ENCODE results near the gene TST.

Gene TST

GRCh38 chr22:36976606-36977005, 42.6 kb downstream of the TST start:
- Mint-ChIP-seq H3K4me3 (no peak overlapping the region), H3K4me1 (ENCODE audit: low read depth) (peaks cover 12% of the 10 kb centered on the region), H3K27ac (no peak overlapping the region), H3K36me3 (ENCODE audit: low read depth) (no peaks in the 10 kb centered on the region), H3K9me3 (no peaks in the 10 kb centered on the region), H3K27me3 (no peaks in the 10 kb centered on the region)

- no peak overlapping the region for H3K4me3 Mint-ChIP-seq
- no peaks in the 10 kb centered on the region for H3K9me3 Mint-ChIP-seq
- H3K27me3 Mint-ChIP-seq: peaks cover 3% of the 10 kb centered on the region
- no peaks in the 10 kb centered on the region for H3K4me1 Mint-ChIP-seq (ENCODE audit: low read depth)
- no peaks in the 10 kb centered on the region for H3K36me3 Mint-ChIP-seq (ENCODE audit: low read depth)
- H3K27ac Mint-ChIP-seq: no peak overlapping the region
These were observed 47.7 kb downstream of the TST start for GRCh38 chr22:36971341-36972125.

- Mint-ChIP-seq H3K9me3 (no peaks in the 10 kb centered on the region), H3K27me3 (peaks cover 3% of the 10 kb centered on the region), H3K27ac (no peak overlapping the region), H3K36me3 (ENCODE audit: low read depth) (no peaks in the 10 kb centered on the region), H3K4me1 (ENCODE audit: low read depth) (no peaks in the 10 kb centered on the region), H3K4me3 (no peak overlapping the region)
These were observed 50.8 kb downstream of the TST start for GRCh38 chr22:36968249-36968964.

GRCh38 chr22:36966851-36967540, 52.3 kb downstream of the TST start:
- H3K36me3 Mint-ChIP-seq (ENCODE audit: low read depth): no peaks in the 10 kb centered on the region
- no peaks in the 10 kb centered on the region for H3K4me1 Mint-ChIP-seq (ENCODE audit: low read depth)
- H3K9me3 Mint-ChIP-seq: no peaks in the 10 kb centered on the region
- H3K27ac Mint-ChIP-seq: no peak overlapping the region
- H3K27me3 Mint-ChIP-seq: peaks cover 3% of the 10 kb centered on the region
- H3K4me3 Mint-ChIP-seq: no peak overlapping the region

GRCh38 chr22:36965696-36966095, 53.6 kb downstream of the TST start:
- Mint-ChIP-seq H3K36me3 (ENCODE audit: low read depth) (no peaks in the 10 kb centered on the region), H3K9me3 (no peaks in the 10 kb centered on the region), H3K4me1 (ENCODE audit: low read depth) (no peaks in the 10 kb centered on the region), H3K27me3 (peaks cover 14% of the 10 kb centered on the region), H3K4me3 (no peak overlapping the region), H3K27ac (no peak overlapping the region)

- Mint-ChIP-seq H3K27ac (no peak overlapping the region), H3K36me3 (ENCODE audit: low read depth) (no peaks in the 10 kb centered on the region), H3K4me1 (ENCODE audit: low read depth) (no peaks in the 10 kb centered on the region), H3K9me3 (no peaks in the 10 kb centered on the region), H3K27me3 (peaks cover 19% of the 10 kb centered on the region), H3K4me3 (no peak overlapping the region)
These were observed 55.1 kb downstream of the TST start for GRCh38 chr22:36964106-36964505.

- no peak overlapping the region for H3K4me3 Mint-ChIP-seq
- peaks cover 16% of the 10 kb centered on the region for H3K27me3 Mint-ChIP-seq
- H3K9me3 Mint-ChIP-seq: no peaks in the 10 kb centered on the region
- no peak overlapping the region for H3K27ac Mint-ChIP-seq
- H3K36me3 Mint-ChIP-seq (ENCODE audit: low read depth): no peaks in the 10 kb centered on the region
- H3K4me1 Mint-ChIP-seq (ENCODE audit: low read depth): no peaks in the 10 kb centered on the region
These were observed 55.9 kb downstream of the TST start for GRCh38 chr22:36963302-36963701.

- Mint-ChIP-seq H3K27me3 (peaks cover 16% of the 10 kb centered on the region), H3K4me1 (ENCODE audit: low read depth) (no peaks in the 10 kb centered on the region), H3K27ac (no peak overlapping the region), H3K36me3 (ENCODE audit: low read depth) (no peaks in the 10 kb centered on the region), H3K4me3 (no peak overlapping the region), H3K9me3 (peaks cover 8% of the 10 kb centered on the region)
These were observed 57.6 kb downstream of the TST start for GRCh38 chr22:36961626-36962025.
